GM23338 (cell line): Measurements from ENCODE around the gene REV3L. TPM values are rescaled to one million over a fixed set of nuclear protein-coding genes. Genes with fewer than 3 reads are reported as not detected.

Experiments
- ATAC-seq: fragments of 200-7000 bp; cut with Tn5 transposase; 3 replicates; pipeline ENCODE4 v1.9.1; 2020
- DNase-seq: peaks from one replicate; pipeline ENCODE4 v3.0.0-alpha.2; 2015; ENCODE audit warnings: low spot score
- H2AFZ ChIP-seq: fragments of 200-600 bp; sonication (generic); 2 replicates; pipeline ENCODE4 v1.8.0; 2016; ENCODE audit warnings: antibody characterized with exemption, mild to moderate bottlenecking, moderate library complexity
- H3F3A ChIP-seq: fragments of 200-600 bp; sonication (generic); replicated peaks from 2 replicates; pipeline ENCODE4 v1.8.0; 2017; ENCODE audit warnings: antibody characterized with exemption, mixed run types, low read depth
- H3K27ac ChIP-seq: fragments of 200-600 bp; sonication (generic); 2 replicates; pipeline ENCODE4 v1.6.1; 2016; ENCODE audit warnings: low read depth
- H3K27me3 ChIP-seq: fragments of 200-600 bp; sonication (generic); 2 replicates; pipeline ENCODE4 v1.8.0; 2016; ENCODE audit warnings: mild to moderate bottlenecking, mixed run types, moderate library complexity; ENCODE audit not compliant: insufficient read depth
- H3K36me3 ChIP-seq: fragments of 200-600 bp; sonication (generic); 2 replicates; pipeline ENCODE4 v1.8.0; 2016; ENCODE audit warnings: mild to moderate bottlenecking; ENCODE audit not compliant: insufficient read depth
- H3K4me1 ChIP-seq: fragments of 200-600 bp; sonication (generic); 2 replicates; pipeline ENCODE4 v1.8.0; 2016; ENCODE audit warnings: mild to moderate bottlenecking, moderate library complexity; ENCODE audit not compliant: insufficient read depth
- H3K4me2 ChIP-seq: fragments of 200-600 bp; sonication (generic); 2 replicates; pipeline ENCODE4 v1.7.1; 2017; ENCODE audit warnings: mixed run types
- H3K4me3 ChIP-seq: fragments of 200-600 bp; sonication (generic); 2 replicates; pipeline ENCODE4 v1.6.1; 2016; ENCODE audit warnings: mixed run types
- H3K79me2 ChIP-seq: fragments of 200-600 bp; sonication (generic); replicated peaks from 2 replicates; pipeline ENCODE4 v1.8.0; 2017; ENCODE audit warnings: mild to moderate bottlenecking; ENCODE audit not compliant: insufficient read depth
- H3K9me2 ChIP-seq: fragments of 200-600 bp; sonication (generic); 2 replicates; pipeline ENCODE4 v1.8.0; 2017; ENCODE audit not compliant: insufficient read depth
- H4K20me1 ChIP-seq: fragments of 200-600 bp; sonication (generic); replicated peaks from 2 replicates; pipeline ENCODE4 v1.8.0; 2017; ENCODE audit warnings: mild to moderate bottlenecking; ENCODE audit not compliant: insufficient read depth
- H3K27ac Mint-ChIP-seq: 2 replicates; pipeline ENCODE4 v1.8.0; 2020; ENCODE audit warnings: inconsistent platforms, mild to moderate bottlenecking, moderate library complexity, mixed read lengths
- H3K27me3 Mint-ChIP-seq: 3 replicates; pipeline ENCODE4 v1.8.0; 2022; ENCODE audit warnings: low read depth, mild to moderate bottlenecking, moderate library complexity, mixed read lengths, inconsistent platforms; ENCODE audit not compliant: insufficient read depth, poor library complexity
- H3K36me3 Mint-ChIP-seq: 3 replicates; pipeline ENCODE4 v1.8.0; 2021; ENCODE audit warnings: low read depth, mild to moderate bottlenecking, inconsistent platforms, moderate library complexity, mixed read lengths
- H3K4me1 Mint-ChIP-seq: 3 replicates; pipeline ENCODE4 v1.8.0; 2020; ENCODE audit warnings: mild to moderate bottlenecking, inconsistent platforms, mixed read lengths
- H3K4me3 Mint-ChIP-seq: 3 replicates; pipeline ENCODE4 v1.8.0; 2021; ENCODE audit warnings: moderate library complexity, mild to moderate bottlenecking, inconsistent platforms, mixed read lengths
- H3K9me3 Mint-ChIP-seq: 3 replicates; pipeline ENCODE4 v1.8.0; 2020; ENCODE audit warnings: moderate library complexity, mild to moderate bottlenecking, inconsistent platforms, mixed read lengths
- CREB1 ChIP-seq: fragments of 250-450 bp; sonication (Bioruptor Pico); IDR thresholded peaks from 2 replicates; pipeline ENCODE4 v1.5.0; 2020; ENCODE audit warnings: low read depth, mild to moderate bottlenecking, moderate library complexity
- ETS1 ChIP-seq: IDR thresholded peaks from 2 replicates; pipeline ENCODE4 v1.6.1; 2016; ENCODE audit warnings: antibody characterized with exemption
- EZH2phosphoT487 ChIP-seq: fragments of 200-600 bp; sonication (generic); IDR thresholded peaks from one replicate; pipeline ENCODE4 v1.8.1; 2018; ENCODE audit warnings: antibody characterized with exemption; ENCODE audit not compliant: unreplicated experiment
- JUNB ChIP-seq: IDR thresholded peaks from one replicate; pipeline ENCODE4 v1.6.1; 2016; ENCODE audit warnings: antibody characterized with exemption; ENCODE audit not compliant: unreplicated experiment
- REST ChIP-seq: IDR thresholded peaks from one replicate; pipeline ENCODE4 v1.6.1; 2018; ENCODE audit warnings: antibody characterized with exemption; ENCODE audit not compliant: unreplicated experiment
- STAT1 ChIP-seq: IDR thresholded peaks from one replicate; pipeline ENCODE4 v1.6.1; 2016; ENCODE audit warnings: antibody characterized with exemption; ENCODE audit not compliant: unreplicated experiment
- ZNF114 ChIP-seq: fragments of 250-450 bp; sonication (Bioruptor Pico); IDR thresholded peaks from 2 replicates; pipeline ENCODE4 v1.5.0; 2020; ENCODE audit warnings: mild to moderate bottlenecking, moderate library complexity
- ZNF462 ChIP-seq: fragments of 250-450 bp; sonication (Bioruptor Pico); IDR thresholded peaks from 2 replicates; pipeline ENCODE4 v1.5.0; 2020; ENCODE audit warnings: mild to moderate bottlenecking, moderate library complexity
- polyA plus RNA-seq: library from polyadenylated mRNA; unstranded; fragments of >200 nt; fragmentation: Nextera tagmentation; extraction: Ambion mirVana; gene quantifications from 2 replicates; pipeline ENCODE4 v1.2.1, GENCODE V29; 2016
- total RNA-seq: library from RNA; depleted of rRNA; stranded (reverse); fragments of >200 nt; shearing (Covaris generic); gene quantifications from 2 replicates; pipeline ENCODE4 v1.2.3, GENCODE V29; 2014

REV3L gene
- total and polyA plus RNA-seq, 2 experiments from 2014 or later, result 8.3 to 13.1 TPM

- H3K4me2 ChIP-seq, result no peak overlapping the region
- H3K4me1 Mint-ChIP-seq, result peaks cover 4% of the 10 kb centered on the region; the same call in 2 of the 3 replicates
- no peaks in the 10 kb centered on the region; the same call in 1 of the 2 replicates for H4K20me1 ChIP-seq
- ATAC-seq (no peak), DNase-seq (no peak)
- no peaks in the 10 kb centered on the region for H3F3A ChIP-seq
- H3K79me2 ChIP-seq, result no peaks in the 10 kb centered on the region; the same call in 1 of the 2 replicates
- H3K36me3 Mint-ChIP-seq, result peaks cover 79% of the 10 kb centered on the region
- H3K27ac ChIP-seq, result no peak overlapping the region
- H3K4me1 ChIP-seq, result no peaks in the 10 kb centered on the region
- no peak overlapping the region for H3K27ac Mint-ChIP-seq
- H3K4me3 ChIP-seq, result no peak overlapping the region
- H3K27me3 ChIP-seq, result no peaks in the 10 kb centered on the region
- no peak for TF ChIP-seq CREB1 (CRISPR knock-in tag)
- TF ChIP-seq ZNF114 (CRISPR knock-in tag), result no peak
- no peak for TF ChIP-seq JUNB
- no peak for TF ChIP-seq ZNF462
- TF ChIP-seq EZH2phosphoT487, result no peak
- TF ChIP-seq ETS1, result no peak
- no peak for TF ChIP-seq REST
- TF ChIP-seq STAT1, result no peak
- H3K9me2 ChIP-seq, result peaks cover 7% of the 10 kb centered on the region
- no peak overlapping the region for H3K4me3 Mint-ChIP-seq
- H2AFZ ChIP-seq, result no peak overlapping the region
- peaks cover 2% of the 10 kb centered on the region for H3K27me3 Mint-ChIP-seq
- peaks cover 21% of the 10 kb centered on the region for H3K9me3 Mint-ChIP-seq
- peaks cover 17% of the 10 kb centered on the region for H3K36me3 ChIP-seq
These were observed 202.5 kb downstream of the REV3L start for GRCh38 chr6:111280445-111280955.
